WTC11 (cell line): ENCODE results near the gene EIF3F.

Experiments used
- CTCF ChIP-seq: fragments of 200-600 bp; IDR thresholded peaks from 2 replicates; pipeline ENCODE4 v1.8.0; 2022; ENCODE audit warnings: antibody characterized with exemption
- NR2C2 ChIP-seq: sonication (generic); formaldehyde crosslinking; IDR thresholded peaks from 2 replicates; pipeline ENCODE4 v1.8.0; 2022; ENCODE audit warnings: mild to moderate bottlenecking, missing genetic modification reagents
- USF2 ChIP-seq: sonication (generic); formaldehyde crosslinking; IDR thresholded peaks from 2 replicates; pipeline ENCODE4 v1.8.1; 2023; ENCODE audit warnings: mild to moderate bottlenecking, missing genetic modification reagents, moderate library complexity
- ZNF138 ChIP-seq: sonication (generic); formaldehyde crosslinking; conservative IDR thresholded peaks from 2 replicates; pipeline ENCODE4 v1.8.1; 2022; ENCODE audit warnings: mild to moderate bottlenecking, moderate library complexity, missing genetic modification reagents

- TF ChIP-seq NR2C2 (CRISPR knock-in tag) (no peak), USF2 (CRISPR knock-in tag) (no peak), ZNF138 (CRISPR knock-in tag) (no peak), CTCF (no peak)
These were observed 53.8 kb downstream of the EIF3F start for GRCh38 chr11:8040921-8041285.
